Measurements from ENCODE around the gene CDK19. TPM values are rescaled to one million over a fixed set of nuclear protein-coding genes. Genes with fewer than 3 reads are reported as not detected.

CDK19 gene
- total RNA-seq: 36.4 TPM

DNA sequence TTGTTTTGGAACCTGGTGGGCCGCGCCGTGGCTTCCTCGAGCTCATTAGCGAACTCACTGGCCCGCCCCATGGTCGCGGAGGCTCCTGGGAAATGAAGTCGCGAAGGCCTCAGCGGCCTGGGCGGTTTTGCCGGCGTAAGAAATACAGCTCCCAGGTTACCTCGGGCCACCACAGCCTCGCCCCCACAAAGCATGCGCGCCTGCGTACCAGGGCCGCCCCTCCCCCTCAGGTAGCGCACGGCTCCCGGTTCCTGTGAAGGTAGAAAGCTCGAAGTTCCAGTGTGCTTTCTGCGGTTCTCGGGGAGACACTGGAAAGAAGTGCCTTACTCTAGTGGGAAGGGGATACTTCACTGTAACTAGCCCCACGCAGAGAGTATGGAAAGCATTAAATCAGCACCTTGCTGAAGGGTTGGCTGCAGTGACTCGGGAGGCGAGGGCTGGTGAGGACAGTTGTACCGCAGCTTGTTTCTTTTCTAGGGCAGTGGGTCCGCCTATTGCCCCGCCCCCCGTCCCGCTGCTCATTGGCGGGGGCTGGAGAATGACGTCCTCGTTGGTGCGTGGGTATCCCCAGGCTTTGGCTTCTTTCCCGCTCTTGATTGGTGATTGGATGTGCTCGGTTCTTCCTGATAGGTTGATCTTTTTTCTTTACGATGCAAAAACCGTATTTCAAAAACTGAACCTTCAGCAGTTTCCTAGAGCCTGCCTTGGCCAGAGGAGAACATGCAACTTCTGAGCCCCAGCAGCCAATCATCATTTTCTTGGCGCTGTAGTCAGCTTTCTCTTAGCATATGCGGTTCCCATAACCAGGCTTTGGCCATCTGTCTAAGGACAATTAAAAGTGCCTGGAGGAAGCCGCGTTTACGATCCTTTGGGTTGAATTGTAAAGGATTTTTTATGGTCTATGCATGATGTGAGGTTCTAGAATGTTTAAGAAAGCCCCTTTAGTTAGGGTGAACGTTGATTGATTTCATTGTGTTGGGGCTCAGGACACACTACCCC, at the start of gene CDK19:
CDK19 (minus strand) TSS at position 59 of the 999 bp plus-strand sequence. CDS start 333 bp downstream, outside the sequence.

Other genes with a start within 250 kb of the CDK19 start
- 59.0 TPM for gene AMD1, start 59.3 kb upstream of the CDK19 start, total RNA-seq
- 38.2 TPM for gene GTF3C6, start 143.2 kb upstream of the CDK19 start, total RNA-seq
- 27.2 TPM for gene RPF2, start 166.6 kb upstream of the CDK19 start, total RNA-seq

Data from camera-type eye (tissue), 1 donor.